HEK293 (cell line): ENCODE measurements around the gene VKORC1L1.

Experiments used
- CTCF ChIA-PET: fragments of 350-600 bp; formaldehyde crosslinking; extraction: SDS; loops from one replicate; lab custom pipeline; 2021; ENCODE audit warnings: antibody characterized with exemption; lab: Yijun Ruan, JAX
- POLR2A ChIA-PET: fragments of 300-600 bp; formaldehyde crosslinking; extraction: SDS; loops from one replicate; lab custom pipeline; 2020; ENCODE audit warnings: antibody characterized with exemption, inconsistent platforms; lab: Yijun Ruan, JAX
- H3K27ac ChIP-seq: fragments of 200-500 bp; sonication (Bioruptor generic); 2 replicates; pipeline ENCODE4 v1.5.1; 2014; ENCODE audit warnings: low read depth, low read length, control low read depth, inconsistent platforms; ENCODE audit errors: extremely low read depth
- H3K36me3 ChIP-seq, 2 experiments: fragments of 200-500 bp in 1 of 2; sonication (Bioruptor generic) in 1 of 2; 1 replicate in 1 of 2; 2 replicates in 1 of 2; pipeline ENCODE4 v1.5.1; 2014 to 2017; ENCODE audit warnings: inconsistent platforms in 2 of 2, low read length in 2 of 2; ENCODE audit not compliant: control insufficient read depth in 2 of 2, insufficient read depth in 1 of 2
- H3K4me1 ChIP-seq: fragments of 200-500 bp; sonication (Bioruptor generic); 2 replicates; pipeline ENCODE4 v1.5.1; 2014; ENCODE audit warnings: mild to moderate bottlenecking, low read length, inconsistent platforms; ENCODE audit not compliant: control insufficient read depth, insufficient read depth
- H3K4me3 ChIP-seq: 2 replicates; pipeline ENCODE4 v1.5.1; 2011; ENCODE audit warnings: low read depth, mild to moderate bottlenecking, control low read depth, low read length, moderate library complexity
- H3K9me3 ChIP-seq: fragments of 200-500 bp; sonication (Bioruptor generic); 2 replicates; pipeline ENCODE4 v1.5.1; 2014; ENCODE audit warnings: low read depth, low read length, inconsistent platforms; ENCODE audit not compliant: control insufficient read depth, insufficient read depth
- HOXD13 ChIP-seq: sonication (generic); formaldehyde crosslinking; IDR thresholded peaks from 2 replicates; pipeline ENCODE4 v1.8.0; 2022; ENCODE audit warnings: missing genetic modification reagents, borderline replicate concordance
- KLF16 ChIP-seq: fragments of 450-650 bp; formaldehyde crosslinking; IDR thresholded peaks from 2 replicates; pipeline ENCODE4 v1.5.1; 2017; ENCODE audit warnings: missing biosample characterization, missing genetic modification characterization
- KLF8 ChIP-seq: fragments of 450-650 bp; formaldehyde crosslinking; IDR thresholded peaks from 2 replicates; pipeline ENCODE4 v1.5.1; 2016; ENCODE audit warnings: missing biosample characterization, missing genetic modification characterization
- KLF9 ChIP-seq: fragments of 450-650 bp; formaldehyde crosslinking; IDR thresholded peaks from 2 replicates; pipeline ENCODE4 v1.5.1; 2016; ENCODE audit warnings: missing biosample characterization, missing genetic modification characterization, low read depth
- SCRT2 ChIP-seq: fragments of 450-650 bp; formaldehyde crosslinking; IDR thresholded peaks from 2 replicates; pipeline ENCODE4 v1.5.1; 2016; ENCODE audit warnings: missing biosample characterization, missing genetic modification characterization
- ZNF169 ChIP-seq: fragments of 450-650 bp; formaldehyde crosslinking; IDR thresholded peaks from 2 replicates; pipeline ENCODE4 v1.5.1; 2016; ENCODE audit warnings: missing biosample characterization, missing genetic modification characterization
- ZNF37A ChIP-seq: fragments of 450-650 bp; IDR thresholded peaks from 2 replicates; pipeline ENCODE4 v1.5.1; 2018; ENCODE audit warnings: missing biosample characterization, missing genetic modification characterization
- ZNF433 ChIP-seq: fragments of 450-650 bp; formaldehyde crosslinking; IDR thresholded peaks from 2 replicates; pipeline ENCODE4 v1.5.1; 2016; ENCODE audit warnings: missing biosample characterization, missing genetic modification characterization, low read depth
- ZNF600 ChIP-seq: fragments of 450-650 bp; formaldehyde crosslinking; IDR thresholded peaks from 2 replicates; pipeline ENCODE4 v1.5.1; 2016; ENCODE audit warnings: missing biosample characterization, missing genetic modification characterization
- ZNF704 ChIP-seq: fragments of 450-650 bp; formaldehyde crosslinking; IDR thresholded peaks from 2 replicates; pipeline ENCODE4 v1.5.1; 2016; ENCODE audit warnings: missing biosample characterization, missing genetic modification characterization
- ZNF785 ChIP-seq: fragments of 450-650 bp; formaldehyde crosslinking; IDR thresholded peaks from 2 replicates; pipeline ENCODE4 v1.5.1; 2016; ENCODE audit warnings: missing biosample characterization, missing genetic modification characterization
- ZSCAN30 ChIP-seq: fragments of 450-650 bp; IDR thresholded peaks from 2 replicates; pipeline ENCODE4 v1.5.1; 2018; ENCODE audit warnings: missing biosample characterization, mild to moderate bottlenecking, missing genetic modification characterization, moderate library complexity
- TF ChIP-seq, protein P1 (sequence below): fragments of 450-650 bp; formaldehyde crosslinking; IDR thresholded peaks from 2 replicates; pipeline ENCODE4 v1.5.1; 2016; ENCODE audit warnings: missing biosample characterization, missing genetic modification characterization, low read depth
- TF ChIP-seq, protein P2 (sequence below): fragments of 450-650 bp; IDR thresholded peaks from 2 replicates; pipeline ENCODE4 v1.5.1; 2018; ENCODE audit warnings: missing biosample characterization, mild to moderate bottlenecking, missing genetic modification characterization
- TF ChIP-seq, protein P3 (sequence below): fragments of 450-650 bp; formaldehyde crosslinking; IDR thresholded peaks from 2 replicates; pipeline ENCODE4 v1.5.1; 2016; ENCODE audit warnings: missing biosample characterization, missing genetic modification characterization

Gene VKORC1L1

DNA sequence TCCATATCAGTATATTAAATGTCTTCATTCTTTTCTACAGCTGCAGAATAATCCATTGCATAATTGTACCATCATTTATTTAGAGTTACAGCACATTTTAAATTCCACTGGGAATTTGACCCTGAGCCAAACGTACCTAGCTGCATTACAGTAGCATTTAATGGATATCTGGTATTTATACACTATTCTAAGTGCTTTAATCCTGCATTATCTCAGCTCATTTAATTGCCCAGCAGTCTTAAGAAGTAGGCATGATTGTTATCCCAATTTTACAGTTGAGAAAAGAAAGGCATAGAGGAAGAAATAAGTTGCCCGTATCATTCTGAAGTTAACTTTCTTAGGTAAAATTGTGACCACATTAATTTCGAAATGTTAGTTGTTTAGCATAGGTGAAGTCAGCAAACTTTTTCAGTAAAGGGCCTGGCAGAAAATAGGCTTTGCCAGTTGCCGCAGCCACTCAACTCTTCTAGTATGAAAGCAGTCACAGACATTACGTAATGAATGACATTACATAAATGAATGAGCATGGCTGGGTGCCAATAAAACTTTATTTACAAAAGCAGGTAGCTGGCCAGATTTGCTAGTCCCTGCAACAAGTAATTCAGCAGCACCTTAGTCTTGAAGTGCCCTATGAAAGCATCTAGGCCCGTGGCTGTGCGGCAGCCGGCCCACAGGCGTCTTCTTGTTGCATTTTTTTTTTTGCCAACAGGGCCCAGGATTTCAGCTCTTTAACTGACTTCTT is 79.1 kb downstream of the VKORC1L1 start (continued):
- TF ChIP-seq, protein P1, sequence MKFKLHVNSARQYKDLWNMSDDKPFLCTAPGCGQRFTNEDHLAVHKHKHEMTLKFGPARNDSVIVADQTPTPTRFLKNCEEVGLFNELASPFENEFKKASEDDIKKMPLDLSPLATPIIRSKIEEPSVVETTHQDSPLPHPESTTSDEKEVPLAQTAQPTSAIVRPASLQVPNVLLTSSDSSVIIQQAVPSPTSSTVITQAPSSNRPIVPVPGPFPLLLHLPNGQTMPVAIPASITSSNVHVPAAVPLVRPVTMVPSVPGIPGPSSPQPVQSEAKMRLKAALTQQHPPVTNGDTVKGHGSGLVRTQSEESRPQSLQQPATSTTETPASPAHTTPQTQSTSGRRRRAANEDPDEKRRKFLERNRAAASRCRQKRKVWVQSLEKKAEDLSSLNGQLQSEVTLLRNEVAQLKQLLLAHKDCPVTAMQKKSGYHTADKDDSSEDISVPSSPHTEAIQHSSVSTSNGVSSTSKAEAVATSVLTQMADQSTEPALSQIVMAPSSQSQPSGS (tag by site-specific recombination): peak; percentile 87
- peak; percentile 77 for TF ChIP-seq SCRT2 (tag by site-specific recombination)
- TF ChIP-seq, protein P2, sequence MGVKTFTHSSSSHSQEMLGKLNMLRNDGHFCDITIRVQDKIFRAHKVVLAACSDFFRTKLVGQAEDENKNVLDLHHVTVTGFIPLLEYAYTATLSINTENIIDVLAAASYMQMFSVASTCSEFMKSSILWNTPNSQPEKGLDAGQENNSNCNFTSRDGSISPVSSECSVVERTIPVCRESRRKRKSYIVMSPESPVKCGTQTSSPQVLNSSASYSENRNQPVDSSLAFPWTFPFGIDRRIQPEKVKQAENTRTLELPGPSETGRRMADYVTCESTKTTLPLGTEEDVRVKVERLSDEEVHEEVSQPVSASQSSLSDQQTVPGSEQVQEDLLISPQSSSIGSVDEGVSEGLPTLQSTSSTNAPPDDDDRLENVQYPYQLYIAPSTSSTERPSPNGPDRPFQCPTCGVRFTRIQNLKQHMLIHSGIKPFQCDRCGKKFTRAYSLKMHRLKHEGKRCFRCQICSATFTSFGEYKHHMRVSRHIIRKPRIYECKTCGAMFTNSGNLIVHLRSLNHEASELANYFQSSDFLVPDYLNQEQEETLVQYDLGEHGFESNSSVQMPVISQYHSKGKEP: peak; percentile 59
- TF ChIP-seq, all 188 proteins: peak for 20

DNA sequence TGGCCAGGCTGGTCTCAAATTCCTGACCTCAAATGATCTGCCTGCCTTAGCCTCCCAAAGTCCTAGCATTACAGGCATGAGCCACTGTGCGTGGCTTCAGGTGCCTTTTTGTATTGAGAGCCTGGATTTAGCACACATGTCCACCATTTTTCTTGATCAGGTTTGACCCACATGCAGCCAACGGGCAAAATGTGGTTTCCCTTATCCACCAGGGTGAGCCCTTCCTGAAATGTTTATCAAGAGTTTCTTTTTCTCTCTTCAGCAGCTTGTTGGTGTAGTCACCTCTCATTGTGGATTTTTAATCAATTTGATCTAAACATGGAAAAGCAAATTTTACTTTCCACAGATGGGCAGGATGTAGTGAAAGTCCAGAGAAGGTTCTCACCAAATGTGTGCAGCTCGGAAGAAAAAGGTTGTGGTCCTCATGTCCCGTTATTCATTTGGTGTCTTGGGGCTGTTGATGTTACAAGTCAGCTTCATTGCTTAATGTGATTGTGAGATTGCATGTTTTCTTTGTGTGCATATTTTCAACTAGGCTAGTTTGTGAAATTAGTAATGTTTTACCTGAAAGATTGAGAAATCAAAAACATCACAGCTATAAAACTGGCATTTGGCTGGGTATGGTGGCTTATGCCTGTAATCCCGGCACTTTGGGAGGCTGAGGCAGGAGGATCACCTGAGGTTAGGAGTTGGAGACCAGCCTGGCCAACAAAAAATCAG is 80.3 kb downstream of the VKORC1L1 start:
- POLR2A ChIA-PET: no interaction called here
- Histone ChIP-seq H3K4me3 (no peak overlapping the region), H3K4me1 (peaks cover 12% of the 10 kb centered on the region; the same call in 1 of the 2 replicates), H3K36me3 (peaks cover 20 to 23% of the 10 kb centered on the region in 2 experiments), H3K9me3 (no peaks in the 10 kb centered on the region), H3K27ac (no peak overlapping the region)
- CTCF ChIA-PET: no interaction called here
- no peak for TF ChIP-seq ZNF785
- TF ChIP-seq, protein P3, sequence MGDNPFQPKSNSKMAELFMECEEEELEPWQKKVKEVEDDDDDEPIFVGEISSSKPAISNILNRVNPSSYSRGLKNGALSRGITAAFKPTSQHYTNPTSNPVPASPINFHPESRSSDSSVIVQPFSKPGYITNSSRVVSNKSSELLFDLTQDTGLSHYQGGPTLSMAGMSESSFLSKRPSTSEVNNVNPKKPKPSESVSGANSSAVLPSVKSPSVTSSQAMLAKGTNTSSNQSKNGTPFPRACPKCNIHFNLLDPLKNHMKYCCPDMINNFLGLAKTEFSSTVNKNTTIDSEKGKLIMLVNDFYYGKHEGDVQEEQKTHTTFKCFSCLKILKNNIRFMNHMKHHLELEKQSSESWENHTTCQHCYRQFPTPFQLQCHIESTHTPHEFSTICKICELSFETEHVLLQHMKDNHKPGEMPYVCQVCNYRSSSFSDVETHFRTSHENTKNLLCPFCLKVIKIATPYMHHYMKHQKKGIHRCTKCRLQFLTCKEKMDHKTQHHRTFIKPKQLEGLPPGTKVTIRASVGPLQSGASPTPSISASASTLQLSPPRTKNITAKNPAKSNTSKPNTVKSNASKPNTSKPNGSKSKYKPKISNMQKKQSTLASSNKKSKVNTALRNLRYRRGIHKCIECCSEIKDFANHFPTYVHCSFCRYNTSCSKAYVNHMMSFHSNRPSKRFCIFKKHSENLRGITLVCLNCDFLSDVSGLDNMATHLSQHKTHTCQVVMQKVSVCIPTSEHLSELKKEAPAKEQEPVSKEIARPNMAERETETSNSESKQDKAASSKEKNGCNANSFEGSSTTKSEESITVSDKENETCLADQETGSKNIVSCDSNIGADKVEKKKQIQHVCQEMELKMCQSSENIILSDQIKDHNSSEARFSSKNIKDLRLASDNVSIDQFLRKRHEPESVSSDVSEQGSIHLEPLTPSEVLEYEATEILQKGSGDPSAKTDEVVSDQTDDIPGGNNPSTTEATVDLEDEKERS (tag by site-specific recombination): no peak
- no peak for TF ChIP-seq ZNF704
- TF ChIP-seq KLF16 (tag by site-specific recombination): no peak
- TF ChIP-seq KLF9 (tag by site-specific recombination): no peak

- peaks cover 12% of the 10 kb centered on the region; the same call in 1 of the 2 replicates for H3K4me1 ChIP-seq
- POLR2A ChIA-PET: no interaction called here
- no peak overlapping the region for H3K27ac ChIP-seq
- no peak overlapping the region for H3K4me3 ChIP-seq
- H3K9me3 ChIP-seq: no peaks in the 10 kb centered on the region
- H3K36me3 ChIP-seq: peaks cover 25 to 32% of the 10 kb centered on the region in 2 experiments
- CTCF ChIA-PET: no interaction called here
- no peak for TF ChIP-seq ZSCAN30 (tag by site-specific recombination)
- no peak for TF ChIP-seq ZNF37A
- no peak for TF ChIP-seq ZNF169 (tag by site-specific recombination)
- no peak for TF ChIP-seq KLF8 (tag by site-specific recombination)
- no peak for TF ChIP-seq ZNF600
- TF ChIP-seq, protein P2: no peak
- no peak for TF ChIP-seq ZNF433 (tag by site-specific recombination)
- no peak for TF ChIP-seq HOXD13
Observed at GRCh38 chr7:65953890-65954450, 81.1 kb downstream of the VKORC1L1 start.
